Epithelial cell of esophagus (primary cell): ENCODE data around the gene TDRD12.
"Not testable (repeated sequence)": the region's sequence is repeated elsewhere in the genome, so short reads cannot be mapped to it uniquely, and the experiment has no call there.

Experiments used
- DNase-seq: peaks from one replicate; pipeline ENCODE4 v3.0.0; 2010; ENCODE audit warnings: low read depth
- H3K4me3 ChIP-seq: 2 replicates; pipeline ENCODE4 v1.5.1; 2011; ENCODE audit warnings: mild to moderate bottlenecking, low read length, control low read depth
- CTCF ChIP-seq: IDR thresholded peaks from 2 replicates; pipeline ENCODE4 v1.5.1; 2011; ENCODE audit warnings: low read depth, mild to moderate bottlenecking, low read length, control low read depth, inconsistent platforms; ENCODE audit not compliant: insufficient read depth; ENCODE audit errors: missing control alignments

The TDRD12 gene

DNA sequence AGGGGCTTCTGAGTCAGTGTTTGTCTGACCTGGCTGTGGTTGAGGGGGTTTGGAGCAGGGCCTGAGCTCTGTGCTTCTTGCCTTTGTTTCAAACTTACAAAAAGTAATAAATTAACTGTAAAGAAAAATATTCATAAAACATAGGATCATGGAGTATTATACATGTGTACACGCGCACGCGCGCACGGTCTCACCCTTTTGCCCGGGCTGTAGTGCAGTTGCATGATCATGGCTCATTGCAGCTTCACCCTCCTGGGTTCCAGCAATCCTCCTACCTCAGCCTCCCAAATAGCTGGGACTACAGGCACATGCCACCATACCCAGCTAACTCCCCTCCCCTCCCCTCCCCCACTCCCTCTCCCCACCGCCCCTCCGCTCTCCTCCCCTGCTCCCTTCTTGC, 23.5 kb downstream of the TDRD12 start:
- no peak for TF ChIP-seq CTCF

GRCh38 chr19:32743447-32743846, 23.9 kb downstream of the TDRD12 start:
- H3K4me3 ChIP-seq: no peak overlapping the region
- DNase-seq: no peak

More for the DNA sequence above, 23.5 kb downstream of the TDRD12 start:
- H3K4me3 ChIP-seq: no peak overlapping the region
- DNase-seq: no peak

DNA sequence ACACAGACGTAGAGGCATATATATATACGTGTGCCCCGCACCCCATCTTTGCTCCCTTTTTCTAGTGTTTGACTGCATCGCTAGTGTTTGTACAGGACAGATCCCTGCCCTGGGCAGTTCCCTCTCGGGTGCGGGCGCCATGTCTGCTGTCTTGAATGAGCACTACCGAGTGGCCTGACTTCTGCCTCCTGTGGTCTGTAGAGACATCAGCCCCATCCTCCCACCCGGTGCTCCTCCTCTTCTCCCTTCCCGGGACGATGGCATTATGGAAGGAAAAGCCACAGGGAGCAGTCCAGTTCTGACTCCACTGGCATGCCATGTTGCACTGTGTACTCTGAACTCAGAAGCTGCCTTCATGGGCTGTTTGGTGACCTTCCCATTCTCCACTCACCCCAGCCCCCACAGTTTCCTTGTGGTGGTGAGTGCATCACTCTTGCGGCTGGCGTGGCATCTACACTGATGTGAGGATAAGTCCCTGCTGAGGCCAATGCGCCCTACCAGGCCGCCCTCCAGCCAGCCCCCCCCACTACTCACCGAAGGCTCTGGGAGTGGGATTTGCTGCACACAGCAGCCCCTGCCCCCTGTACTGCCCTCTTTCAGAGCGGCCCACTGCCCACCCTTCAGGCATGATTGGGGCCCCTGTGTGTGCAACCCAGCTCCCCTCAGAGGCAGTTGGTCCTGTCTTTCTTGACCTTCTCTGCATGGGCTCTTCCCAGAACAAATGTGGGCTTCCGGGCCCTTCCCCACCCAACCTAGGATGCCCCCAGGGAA, 25.2 kb downstream of the TDRD12 start:
- no peak for TF ChIP-seq CTCF
- no peak for DNase-seq
- no peak overlapping the region for H3K4me3 ChIP-seq

More at GRCh38 chr19:32743447-32743846, 23.9 kb downstream of the TDRD12 start:
- TF ChIP-seq CTCF: no peak

DNA sequence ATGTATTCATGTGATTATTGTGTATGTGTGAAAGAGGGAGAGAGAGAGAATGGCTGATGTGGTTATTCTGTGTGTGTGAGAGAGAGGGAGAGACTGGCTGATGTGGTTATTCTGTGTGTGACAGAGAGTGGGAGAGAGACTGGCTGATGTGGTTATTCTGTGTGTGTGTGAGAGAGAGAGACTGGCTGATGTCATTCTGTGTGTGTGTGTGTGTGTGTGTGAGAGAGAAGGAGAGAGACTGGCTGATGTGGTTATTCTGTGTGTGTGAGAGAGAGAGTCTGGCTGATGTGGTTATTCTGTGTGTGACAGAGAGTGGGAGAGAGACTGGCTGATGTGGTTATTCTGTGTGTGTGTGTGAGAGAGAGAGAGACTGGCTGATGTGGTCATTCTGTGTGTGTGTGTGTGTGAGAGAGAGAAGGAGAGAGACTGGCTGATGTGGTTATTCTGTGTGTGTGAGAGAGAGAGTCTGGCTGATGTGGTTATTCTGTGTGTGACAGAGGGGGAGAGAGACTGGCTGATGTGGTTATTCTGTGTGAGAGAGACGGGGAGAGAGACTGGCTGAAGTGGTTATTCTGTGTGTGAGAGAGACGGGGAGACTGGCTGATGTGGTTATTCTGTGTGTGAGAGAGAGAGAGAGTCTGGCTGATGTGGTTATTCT, 26.2 kb downstream of the TDRD12 start:
- not testable (repeated sequence) for H3K4me3 ChIP-seq, DNase-seq

- DNase-seq: peak; percentile 18
- H3K4me3 ChIP-seq: not testable (repeated sequence)
Measured at GRCh38 chr19:32746631-32747196, 27.1 kb downstream of the TDRD12 start.

- no peak overlapping the region for H3K4me3 ChIP-seq
- TF ChIP-seq CTCF: peak; percentile 32
- peak; percentile 5 for DNase-seq
Measured at GRCh38 chr19:32748497-32748896, 28.9 kb downstream of the TDRD12 start.

DNA sequence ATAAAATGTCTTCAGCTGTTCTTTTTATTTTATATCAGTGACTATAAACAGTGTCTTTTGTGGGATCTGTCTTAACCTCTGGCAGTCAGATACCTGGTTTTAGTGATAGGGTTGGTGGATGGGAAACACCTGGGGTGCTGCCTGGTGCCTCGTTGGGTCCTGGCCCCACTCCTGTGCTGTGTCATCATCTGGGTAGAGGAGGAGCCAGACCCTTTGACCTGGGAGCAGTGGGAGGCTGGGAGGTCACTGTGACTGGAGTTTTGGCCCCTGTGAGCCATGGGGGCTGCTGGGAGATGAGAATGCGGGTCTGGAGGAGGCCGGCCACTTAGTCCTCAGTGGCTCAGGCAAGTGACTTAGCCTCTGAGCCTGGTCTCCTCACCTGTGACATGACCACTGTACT, 29.4 kb downstream of the TDRD12 start:
- no peak for TF ChIP-seq CTCF
- H3K4me3 ChIP-seq: no peak overlapping the region
- no peak for DNase-seq

GRCh38 chr19:32749361-32749760, 29.8 kb downstream of the TDRD12 start:
- TF ChIP-seq CTCF: no peak
- H3K4me3 ChIP-seq: no peak overlapping the region
- no peak for DNase-seq
